ENCODE data around the gene FAM174A. TPM values are rescaled to one million over a fixed set of nuclear protein-coding genes. Genes with fewer than 3 reads are reported as not detected.

The FAM174A gene
- total and polyA plus RNA-seq, 2 donors (not counting 3 experiments of a cell fraction or from before 2014, with no cell fraction given), result 11.8 to 15.2 TPM

DNA sequence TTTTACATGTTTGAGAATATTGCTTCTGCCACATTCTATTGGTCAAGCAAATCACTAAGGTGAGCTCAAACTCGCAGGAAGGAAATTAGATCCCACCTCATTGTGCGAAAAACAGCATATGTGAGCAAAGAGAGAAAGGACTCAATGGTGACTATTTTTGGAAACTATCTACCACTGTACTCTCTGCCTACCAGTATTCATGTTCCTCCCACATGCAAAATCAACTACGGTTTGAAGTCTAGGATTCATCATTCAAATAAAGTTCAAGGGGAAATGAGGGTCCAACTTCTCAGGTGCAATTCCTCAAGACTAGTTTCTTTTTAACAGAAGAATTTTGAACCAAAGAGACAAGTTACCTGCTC, 60.6 kb downstream of the FAM174A start:
- Histone ChIP-seq H3K9ac (replicated peaks; ENCODE audit: extremely low read depth, insufficient read depth, low read length) (peak overlapping the region; percentile 88), H3K79me2 (ENCODE audit: control insufficient read depth, insufficient read depth, low read length) (no peaks in the 10 kb centered on the region), H3K36me3 (ENCODE audit: control insufficient read depth in 2 of 2, extremely low read depth in 1 of 2, insufficient read depth in 2 of 2, low read length in 2 of 2) (no peaks in the 10 kb centered on the region), H3K9me3 (replicated peaks; ENCODE audit: control insufficient read depth, insufficient read depth, low read length) (no peaks in the 10 kb centered on the region), H3K27ac (ENCODE audit: insufficient read depth, low read depth, low read length) (peak overlapping the region; percentile 87), H4K20me1 (replicated peaks; ENCODE audit: control insufficient read depth, extremely low read depth, insufficient read depth, low read length) (no peaks in the 10 kb centered on the region), H2AFZ (ENCODE audit: low read depth, low read length) (peak overlapping the region; percentile 56), H3K9me1 (replicated peaks; ENCODE audit: control insufficient read depth, extremely low read depth, insufficient read depth, low read length) (no peaks in the 10 kb centered on the region), H3K4me1 (ENCODE audit: control insufficient read depth, extremely low read depth, insufficient read depth, low read length) (peaks cover 21% of the 10 kb centered on the region), H3K4me3 (replicated peaks in 1 of 3; ENCODE audit: insufficient read depth in 1 of 3, low read depth in 1 of 3, low read length in 3 of 3) (peak overlapping the region in 1 of 3 experiments; percentile 36), H3K4me2 (ENCODE audit: insufficient read depth, low read length) (peak overlapping the region; percentile 69), H3K27me3 (ENCODE audit: control insufficient read depth in 2 of 2, insufficient read depth in 2 of 2, low read length in 2 of 2) (no peaks in the 10 kb centered on the region)
- FAIRE-seq, result no peak
- POLR2A ChIA-PET, result interaction anchor here (0.7 to 1.8 kb wide), 3 partner anchors 20 to 306 kb away, joined by 4 to 15 read pairs (median 5); no protein-coding TSS in a partner anchor
- intact Hi-C loops (cut with micrococcal nuclease), result loop anchor here (1.0 to 2.0 kb wide), 5 partner anchors 19 to 306 kb away; partner anchors contain the start of gene FAM174A
- dilution Hi-C loops (cut with MboI; ENCODE audit: extremely low pct_ligation_motif_present, low sequenced_read_pairs), result no loop called here
- no peak for DNase-seq (ENCODE audit: low read depth, low spot score)
- no peak for TF ChIP-seq EZH2 (IDR thresholded peaks at IDR 0.05; ENCODE audit: borderline replicate concordance, low read depth, low read length, severe bottlenecking)
- TF ChIP-seq MYC (IDR thresholded peaks at IDR 0.05; ENCODE audit: low read depth, low read length), result no peak
- TF ChIP-seq, protein P1, sequence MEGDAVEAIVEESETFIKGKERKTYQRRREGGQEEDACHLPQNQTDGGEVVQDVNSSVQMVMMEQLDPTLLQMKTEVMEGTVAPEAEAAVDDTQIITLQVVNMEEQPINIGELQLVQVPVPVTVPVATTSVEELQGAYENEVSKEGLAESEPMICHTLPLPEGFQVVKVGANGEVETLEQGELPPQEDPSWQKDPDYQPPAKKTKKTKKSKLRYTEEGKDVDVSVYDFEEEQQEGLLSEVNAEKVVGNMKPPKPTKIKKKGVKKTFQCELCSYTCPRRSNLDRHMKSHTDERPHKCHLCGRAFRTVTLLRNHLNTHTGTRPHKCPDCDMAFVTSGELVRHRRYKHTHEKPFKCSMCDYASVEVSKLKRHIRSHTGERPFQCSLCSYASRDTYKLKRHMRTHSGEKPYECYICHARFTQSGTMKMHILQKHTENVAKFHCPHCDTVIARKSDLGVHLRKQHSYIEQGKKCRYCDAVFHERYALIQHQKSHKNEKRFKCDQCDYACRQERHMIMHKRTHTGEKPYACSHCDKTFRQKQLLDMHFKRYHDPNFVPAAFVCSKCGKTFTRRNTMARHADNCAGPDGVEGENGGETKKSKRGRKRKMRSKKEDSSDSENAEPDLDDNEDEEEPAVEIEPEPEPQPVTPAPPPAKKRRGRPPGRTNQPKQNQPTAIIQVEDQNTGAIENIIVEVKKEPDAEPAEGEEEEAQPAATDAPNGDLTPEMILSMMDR (IDR thresholded peaks at IDR 0.05; ENCODE audit: extremely low read depth in 1 of 2, insufficient read depth in 1 of 2, low read depth in 1 of 2, low read length in 2 of 2), result no peak
- TF ChIP-seq, protein P2, sequence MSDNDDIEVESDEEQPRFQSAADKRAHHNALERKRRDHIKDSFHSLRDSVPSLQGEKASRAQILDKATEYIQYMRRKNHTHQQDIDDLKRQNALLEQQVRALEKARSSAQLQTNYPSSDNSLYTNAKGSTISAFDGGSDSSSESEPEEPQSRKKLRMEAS (IDR thresholded peaks at IDR 0.05; ENCODE audit: insufficient read depth, insufficient read length), result no peak
- TF ChIP-seq POLR2AphosphoS5 (IDR thresholded peaks at IDR 0.05; ENCODE audit: insufficient read depth, low read depth, low read length), result no peak
- no peak for TF ChIP-seq JUN (IDR thresholded peaks at IDR 0.05; ENCODE audit: borderline replicate concordance, insufficient read depth, insufficient read length, low read depth)
- TF ChIP-seq GATA2 (IDR thresholded peaks at IDR 0.05; ENCODE audit: insufficient read depth, insufficient read length, low read depth, low read length), result no peak
- no peak for TF ChIP-seq POLR2A (IDR thresholded peaks at IDR 0.05; ENCODE audit: low read depth, low read length)
- no peak for TF ChIP-seq FOS (IDR thresholded peaks at IDR 0.05; ENCODE audit: borderline replicate concordance, insufficient read depth, low read length)
- TSS peak; percentile 85 for BruUV-seq (replicated peaks)
- CTCF ChIA-PET, result interaction anchor here (0.7 to 1.9 kb wide), 16 partner anchors 8 to 1491 kb away, joined by 3 to 20 read pairs (median 4); no protein-coding TSS in a partner anchor
